Mesenchymal stem cell (in vitro differentiated cells and primary cell): ENCODE data around the gene PNPLA1.

Experiments
- DNase-seq: peaks from one replicate; pipeline ENCODE4 v3.0.0-alpha.2; 2013
- H2AFZ ChIP-seq: one replicate; pipeline ENCODE4 v1.6.1; 2013; ENCODE audit warnings: low read depth, mild to moderate bottlenecking, control low read depth, inconsistent platforms, low read length, moderate library complexity
- H2AK5ac ChIP-seq: 2 replicates; pipeline ENCODE4 v1.6.1; 2013; ENCODE audit warnings: low read length, moderate library complexity, mild to moderate bottlenecking, inconsistent platforms; ENCODE audit not compliant: severe bottlenecking
- H2BK120ac ChIP-seq: one replicate; pipeline ENCODE4 v1.6.1; 2013; ENCODE audit warnings: low read depth, mild to moderate bottlenecking, inconsistent platforms, low read length, moderate library complexity
- H2BK12ac ChIP-seq, 2 experiments: one replicate each; pipeline ENCODE4 v1.6.1; 2013; ENCODE audit warnings: inconsistent platforms in 2 of 2, low read length in 2 of 2, mild to moderate bottlenecking in 2 of 2, moderate library complexity in 2 of 2, control low read depth in 1 of 2
- H2BK15ac ChIP-seq: one replicate; pipeline ENCODE4 v1.6.1; 2013; ENCODE audit warnings: mild to moderate bottlenecking, low read depth, inconsistent platforms; ENCODE audit not compliant: poor library complexity, severe bottlenecking
- H2BK5ac ChIP-seq: 2 replicates; pipeline ENCODE4 v1.6.1; 2013; ENCODE audit warnings: low read depth, mild to moderate bottlenecking, low read length, control low read depth, inconsistent platforms; ENCODE audit not compliant: poor library complexity, severe bottlenecking
- H3K14ac ChIP-seq, 2 experiments: one replicate each; pipeline ENCODE4 v1.6.1; 2013; ENCODE audit warnings: inconsistent platforms in 2 of 2, low read length in 2 of 2, control low read depth in 1 of 2, mild to moderate bottlenecking in 1 of 2, moderate library complexity in 1 of 2
- H3K18ac ChIP-seq, 2 experiments: one replicate each; pipeline ENCODE4 v1.6.1; 2013; ENCODE audit warnings: inconsistent platforms in 2 of 2, low read length in 2 of 2, control low read depth in 1 of 2, low read depth in 1 of 2, mild to moderate bottlenecking in 1 of 2
- H3K23ac ChIP-seq, 2 experiments: one replicate each; pipeline ENCODE4 v1.6.1; 2013; ENCODE audit warnings: inconsistent platforms in 2 of 2, low read length in 2 of 2, mild to moderate bottlenecking in 2 of 2, moderate library complexity in 2 of 2, control low read depth in 1 of 2
- H3K27ac ChIP-seq: 2 replicates; pipeline ENCODE4 v1.5.1; 2013; ENCODE audit warnings: mild to moderate bottlenecking, moderate library complexity, low read length, control low read depth, inconsistent platforms; ENCODE audit not compliant: poor library complexity, severe bottlenecking
- H3K27me3 ChIP-seq, 2 experiments: 2 replicates each; pipeline versions ENCODE4 v1.6.1 to v1.7.0; 2013; ENCODE audit warnings: low read length in 2 of 2, mild to moderate bottlenecking in 2 of 2, moderate library complexity in 2 of 2, control low read depth in 1 of 2, inconsistent platforms in 1 of 2; ENCODE audit not compliant: control insufficient read depth in 1 of 2, insufficient read depth in 1 of 2
- H3K36me3 ChIP-seq, 2 experiments: 2 replicates each; pipeline versions ENCODE4 v1.6.1 to v1.7.0; 2013; ENCODE audit warnings: low read length in 2 of 2, control low read depth in 1 of 2, inconsistent platforms in 1 of 2, low read depth in 1 of 2, mild to moderate bottlenecking in 1 of 2; ENCODE audit not compliant: insufficient read depth in 2 of 2, control insufficient read depth in 1 of 2
- H3K4ac ChIP-seq, 2 experiments: one replicate each; pipeline ENCODE4 v1.6.1; 2013; ENCODE audit warnings: inconsistent platforms in 2 of 2, low read length in 2 of 2, mild to moderate bottlenecking in 2 of 2, moderate library complexity in 2 of 2, control low read depth in 1 of 2, low read depth in 1 of 2
- H3K4me1 ChIP-seq: 2 replicates; pipeline ENCODE4 v1.6.1; 2013; ENCODE audit warnings: low read depth, low read length, control low read depth; ENCODE audit not compliant: control insufficient read depth, insufficient read depth
- H3K4me2 ChIP-seq: 2 replicates; pipeline ENCODE4 v1.6.1; 2013; ENCODE audit warnings: low read length, mild to moderate bottlenecking, inconsistent platforms; ENCODE audit not compliant: poor library complexity, severe bottlenecking
- H3K4me3 ChIP-seq, 2 experiments: 2 replicates each; pipeline versions ENCODE4 v1.5.1 to v1.7.0; 2013; ENCODE audit warnings: low read length in 2 of 2, mild to moderate bottlenecking in 2 of 2, control low read depth in 1 of 2, low read depth in 1 of 2; ENCODE audit not compliant: insufficient read depth in 1 of 2
- H3K79me1 ChIP-seq: replicated peaks from 2 replicates; pipeline ENCODE4 v1.6.1; 2013; ENCODE audit warnings: mild to moderate bottlenecking, control low read depth, low read length, inconsistent platforms; ENCODE audit not compliant: poor library complexity, severe bottlenecking
- H3K9ac ChIP-seq: 2 replicates; pipeline ENCODE4 v1.7.0; 2013; ENCODE audit warnings: mild to moderate bottlenecking, low read length, moderate library complexity
- H3K9me3 ChIP-seq: 2 replicates; pipeline ENCODE4 v1.7.0; 2013; ENCODE audit warnings: mild to moderate bottlenecking, low read length; ENCODE audit not compliant: control insufficient read depth
- H4K8ac ChIP-seq: one replicate; pipeline ENCODE4 v1.6.1; 2013; ENCODE audit warnings: inconsistent platforms, mild to moderate bottlenecking, low read length, moderate library complexity
- H4K91ac ChIP-seq: one replicate; pipeline ENCODE4 v1.6.1; 2013; ENCODE audit warnings: mild to moderate bottlenecking, low read length, inconsistent platforms
- WGBS: methylation state at CpG from one replicate; pipeline ENCODE4 v1.1.7; 2013; ENCODE audit warnings: mixed read lengths; 5-methylcytosine and 5-hydroxymethylcytosine counted together

Gene PNPLA1

DNA sequence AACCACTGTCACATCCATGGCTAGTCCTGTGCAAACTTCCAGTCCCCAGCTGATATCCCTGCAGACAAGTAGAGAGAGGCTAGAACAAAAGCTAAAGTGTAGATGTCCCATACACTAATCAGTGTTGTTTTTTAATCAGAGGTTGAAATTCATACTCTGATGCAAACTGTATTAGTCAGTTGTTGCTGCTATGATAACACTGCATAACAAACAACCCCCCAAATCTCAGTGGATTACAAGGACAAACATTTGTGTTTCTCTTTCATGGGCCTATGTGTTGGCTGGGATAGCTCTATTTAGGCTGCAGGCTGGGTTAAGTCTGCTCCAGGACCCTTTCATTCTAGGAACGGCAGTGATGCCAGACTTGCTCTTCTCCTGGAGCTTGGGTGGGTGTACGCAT is 40.0 kb downstream of the PNPLA1 start:
- Histone ChIP-seq H2BK5ac (no peak overlapping the region), H2AK5ac (no peak overlapping the region), H3K4ac (no peak overlapping the region), H2BK120ac (no peak overlapping the region), H3K79me1 (no peaks in the 10 kb centered on the region), H3K18ac (no peak overlapping the region), H3K23ac (no peak overlapping the region), H3K9me3 (peaks cover 7% of the 10 kb centered on the region), H3K36me3 (no peaks in the 10 kb centered on the region), H3K27ac (no peak overlapping the region), H3K4me1 (peaks cover 2% of the 10 kb centered on the region), H3K14ac (no peak overlapping the region), H4K8ac (no peak overlapping the region), H3K4me2 (no peak overlapping the region), H3K9ac (no peak overlapping the region), H3K27me3 (peaks cover 49 to 51% of the 10 kb centered on the region in 2 experiments), H4K91ac (no peak overlapping the region), H2AFZ (no peak overlapping the region), H2BK15ac (no peak overlapping the region), H2BK12ac (no peak overlapping the region), H3K4me3 (no peak overlapping the region)
- 89% methylated on average over 2 of the region's 2 CpGs for WGBS
- DNase-seq, result no peak

- Histone ChIP-seq H3K27ac (no peak overlapping the region), H2BK15ac (no peak overlapping the region), H3K14ac (no peak overlapping the region), H3K18ac (no peak overlapping the region), H3K9ac (no peak overlapping the region), H2AK5ac (no peak overlapping the region), H2BK5ac (no peak overlapping the region), H3K4me2 (no peak overlapping the region), H2BK12ac (peak overlapping the region in 1 of 2 experiments; percentile 32), H3K27me3 (peaks cover 69 to 71% of the 10 kb centered on the region in 2 experiments), H2AFZ (no peak overlapping the region), H3K4ac (no peak overlapping the region), H4K91ac (peak overlapping the region; percentile 28), H3K4me1 (peaks cover 2% of the 10 kb centered on the region), H3K36me3 (no peaks in the 10 kb centered on the region), H2BK120ac (no peak overlapping the region), H3K23ac (no peak overlapping the region), H3K4me3 (peak overlapping the region in 1 of 2 experiments; percentile 0), H3K79me1 (no peaks in the 10 kb centered on the region), H4K8ac (no peak overlapping the region), H3K9me3 (peaks cover 7% of the 10 kb centered on the region)
- WGBS, result 86% methylated on average over 7 of the region's 8 CpGs
- DNase-seq, result no peak
Observed at GRCh38 chr6:36312854-36313648, 43.2 kb downstream of the PNPLA1 start.

DNA sequence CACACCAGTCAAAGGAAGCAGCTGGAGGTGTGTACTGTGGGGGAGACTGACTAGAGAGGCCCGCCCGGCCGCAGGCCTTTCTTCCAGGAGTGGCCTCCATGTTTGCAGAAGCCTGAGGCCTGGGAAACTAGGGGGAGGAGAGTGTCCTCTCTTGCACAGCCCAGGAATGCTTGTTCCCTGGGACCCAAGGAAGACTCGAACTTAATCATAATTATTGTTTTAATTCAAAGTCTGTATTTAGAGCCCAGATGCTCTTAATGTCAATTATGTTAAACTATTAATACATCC is 43.7 kb downstream of the PNPLA1 start:
- WGBS, result 88% methylated on average over 3 of the region's 4 CpGs
- H3K4ac ChIP-seq, result no peak overlapping the region
- H4K8ac ChIP-seq, result no peak overlapping the region
- no peak overlapping the region for H3K27ac ChIP-seq
- no peak overlapping the region for H2AK5ac ChIP-seq
- no peak overlapping the region for H3K23ac ChIP-seq
- peaks cover 72 to 74% of the 10 kb centered on the region in 2 experiments for H3K27me3 ChIP-seq
- H3K4me3 ChIP-seq, result no peak overlapping the region
- no peak overlapping the region for H3K18ac ChIP-seq
- no peaks in the 10 kb centered on the region for H3K79me1 ChIP-seq
- H2BK120ac ChIP-seq, result no peak overlapping the region
- no peak for DNase-seq
- H2BK15ac ChIP-seq, result no peak overlapping the region
- no peak overlapping the region for H4K91ac ChIP-seq
- H3K36me3 ChIP-seq, result no peaks in the 10 kb centered on the region
- H3K4me2 ChIP-seq, result no peak overlapping the region
- peaks cover 2% of the 10 kb centered on the region for H3K4me1 ChIP-seq
- peaks cover 7% of the 10 kb centered on the region for H3K9me3 ChIP-seq
- no peak overlapping the region for H3K9ac ChIP-seq
- no peak overlapping the region for H2AFZ ChIP-seq
- peak overlapping the region in 1 of 2 experiments; percentile 32 for H2BK12ac ChIP-seq
- no peak overlapping the region for H3K14ac ChIP-seq
- H2BK5ac ChIP-seq, result no peak overlapping the region

GRCh38 chr6:36314221-36315014 is 44.6 kb downstream of the PNPLA1 start:
- Histone ChIP-seq H3K4me1 (peaks cover 2% of the 10 kb centered on the region), H3K4ac (no peak overlapping the region), H3K9me3 (peaks cover 7% of the 10 kb centered on the region), H3K79me1 (no peaks in the 10 kb centered on the region), H3K4me3 (no peak overlapping the region), H2BK15ac (no peak overlapping the region), H2AFZ (no peak overlapping the region), H3K27me3 (peaks cover 70 to 73% of the 10 kb centered on the region in 2 experiments), H4K91ac (no peak overlapping the region), H2AK5ac (no peak overlapping the region), H2BK12ac (no peak overlapping the region), H3K14ac (no peak overlapping the region), H3K9ac (no peak overlapping the region), H2BK5ac (no peak overlapping the region), H2BK120ac (no peak overlapping the region), H3K23ac (no peak overlapping the region), H3K27ac (no peak overlapping the region), H3K36me3 (no peaks in the 10 kb centered on the region), H3K18ac (no peak overlapping the region), H3K4me2 (no peak overlapping the region), H4K8ac (no peak overlapping the region)
- 42% methylated on average over 2 of the region's 3 CpGs for WGBS
- DNase-seq, result peak; percentile 42
